Measurements from ENCODE around the gene OR4D10. TPM values are rescaled to one million over a fixed set of nuclear protein-coding genes. Genes with fewer than 3 reads are reported as not detected.

OR4D10 gene
- total RNA-seq, 1 donor from 2014 or later, result not detected

GRCh38 chr11:59456661-59457060, 16.5 kb upstream of the OR4D10 start, which contains the start of gene OR4D6:
Gene OR4D6 (plus strand): TSS chr11:59456961. CDS start chr11:59456961, 0 bp downstream.
- Mint-ChIP-seq H3K36me3 (no peaks in the 10 kb centered on the region), H3K27me3 (ENCODE audit: insufficient read depth, low read depth) (peaks cover 3% of the 10 kb centered on the region), H3K27ac (no peak within 1 kb of the TSS), H3K4me3 (no peak within 1 kb of the TSS), H3K4me1 (peaks cover 3% of the 10 kb centered on the region), H3K9me3 (peaks cover 7% of the 10 kb centered on the region)
- Histone ChIP-seq H3F3A (ENCODE audit: low read depth) (no peaks in the 10 kb centered on the region), H3K4me2 (no peak within 1 kb of the TSS), H3K27ac (no peak within 1 kb of the TSS), H3K4me3 (no peak within 1 kb of the TSS), H3K4me1 (peaks cover 4% of the 10 kb centered on the region), H3K79me2 (ENCODE audit: low read depth) (no peaks in the 10 kb centered on the region), H2AFZ (replicated peaks) (no peak within 1 kb of the TSS), H3K9me3 (ENCODE audit: low read depth) (no peaks in the 10 kb centered on the region), H3K36me3 (no peaks in the 10 kb centered on the region), H3K9ac (no peak within 1 kb of the TSS), H3K27me3 (no peaks in the 10 kb centered on the region), H4K20me1 (ENCODE audit: low read depth) (no peaks in the 10 kb centered on the region)
- TF ChIP-seq, protein P1, sequence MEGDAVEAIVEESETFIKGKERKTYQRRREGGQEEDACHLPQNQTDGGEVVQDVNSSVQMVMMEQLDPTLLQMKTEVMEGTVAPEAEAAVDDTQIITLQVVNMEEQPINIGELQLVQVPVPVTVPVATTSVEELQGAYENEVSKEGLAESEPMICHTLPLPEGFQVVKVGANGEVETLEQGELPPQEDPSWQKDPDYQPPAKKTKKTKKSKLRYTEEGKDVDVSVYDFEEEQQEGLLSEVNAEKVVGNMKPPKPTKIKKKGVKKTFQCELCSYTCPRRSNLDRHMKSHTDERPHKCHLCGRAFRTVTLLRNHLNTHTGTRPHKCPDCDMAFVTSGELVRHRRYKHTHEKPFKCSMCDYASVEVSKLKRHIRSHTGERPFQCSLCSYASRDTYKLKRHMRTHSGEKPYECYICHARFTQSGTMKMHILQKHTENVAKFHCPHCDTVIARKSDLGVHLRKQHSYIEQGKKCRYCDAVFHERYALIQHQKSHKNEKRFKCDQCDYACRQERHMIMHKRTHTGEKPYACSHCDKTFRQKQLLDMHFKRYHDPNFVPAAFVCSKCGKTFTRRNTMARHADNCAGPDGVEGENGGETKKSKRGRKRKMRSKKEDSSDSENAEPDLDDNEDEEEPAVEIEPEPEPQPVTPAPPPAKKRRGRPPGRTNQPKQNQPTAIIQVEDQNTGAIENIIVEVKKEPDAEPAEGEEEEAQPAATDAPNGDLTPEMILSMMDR (IDR thresholded peaks at IDR 0.05), result no peak
- TF ChIP-seq EZH2phosphoT487 (IDR thresholded peaks at IDR 0.05) (no peak), EZH2 (IDR thresholded peaks at IDR 0.05) (no peak)
- no peak for DNase-seq (ENCODE audit: low spot score)

GRCh38 chr11:59459916-59460315, 13.2 kb upstream of the OR4D10 start:
- DNase-seq (ENCODE audit: low spot score), result no peak
- H3K4me1 ChIP-seq, result peaks cover 4% of the 10 kb centered on the region

DNA sequence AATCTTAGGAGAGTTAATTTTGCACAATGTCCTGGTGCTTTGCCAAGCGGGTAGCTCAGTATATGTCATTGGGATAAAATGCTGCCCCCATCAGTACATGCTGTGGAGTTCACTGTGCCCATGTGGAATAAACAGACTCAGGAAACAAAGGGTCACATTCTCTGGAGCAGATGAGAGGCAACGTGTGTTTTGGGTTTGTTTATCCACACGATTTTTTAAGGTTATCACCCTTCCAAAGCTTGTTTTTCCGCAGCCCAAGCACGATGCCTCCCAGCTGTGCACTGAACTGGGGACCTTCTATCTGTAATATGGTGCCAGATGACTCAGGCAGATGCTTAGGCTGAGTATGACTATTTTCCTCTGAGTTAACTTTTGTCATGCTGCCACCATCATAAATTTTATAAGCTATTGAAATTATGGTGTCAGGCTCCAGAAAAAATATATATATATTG, 9.9 kb upstream of the OR4D10 start:
- no peaks in the 10 kb centered on the region for H3K9me3 ChIP-seq (ENCODE audit: low read depth)
- no peak overlapping the region for H3K9ac ChIP-seq
- no peaks in the 10 kb centered on the region for H3K36me3 ChIP-seq
- no peak overlapping the region for H3K27ac ChIP-seq
- Mint-ChIP-seq H3K27me3 (ENCODE audit: insufficient read depth, low read depth) (no peaks in the 10 kb centered on the region), H3K36me3 (no peaks in the 10 kb centered on the region), H3K4me1 (no peaks in the 10 kb centered on the region), H3K9me3 (no peaks in the 10 kb centered on the region), H3K27ac (no peak overlapping the region), H3K4me3 (no peak overlapping the region)
- H3K79me2 ChIP-seq (ENCODE audit: low read depth), result no peaks in the 10 kb centered on the region
- no peaks in the 10 kb centered on the region for H4K20me1 ChIP-seq (ENCODE audit: low read depth)
- no peak for DNase-seq (ENCODE audit: low spot score)
- peak overlapping the region; percentile 85 for H2AFZ ChIP-seq (replicated peaks)
- H3K4me2 ChIP-seq, result no peak overlapping the region
- no peaks in the 10 kb centered on the region for H3K4me1 ChIP-seq
- no peak overlapping the region for H3K4me3 ChIP-seq
- no peak for TF ChIP-seq EZH2 (IDR thresholded peaks at IDR 0.05)
- TF ChIP-seq, protein P1 (IDR thresholded peaks at IDR 0.05), result no peak
- no peak for TF ChIP-seq EZH2phosphoT487 (IDR thresholded peaks at IDR 0.05)
- no peaks in the 10 kb centered on the region for H3K27me3 ChIP-seq
- no peaks in the 10 kb centered on the region for H3F3A ChIP-seq (ENCODE audit: low read depth)

More at GRCh38 chr11:59459916-59460315, 13.2 kb upstream of the OR4D10 start:
- Histone ChIP-seq H3K79me2 (ENCODE audit: low read depth) (no peaks in the 10 kb centered on the region), H3K9ac (no peak overlapping the region), H3K9me3 (ENCODE audit: low read depth) (no peaks in the 10 kb centered on the region), H2AFZ (replicated peaks) (no peak overlapping the region), H3K36me3 (no peaks in the 10 kb centered on the region), H3K27ac (no peak overlapping the region), H3F3A (ENCODE audit: low read depth) (no peaks in the 10 kb centered on the region), H3K4me2 (no peak overlapping the region), H4K20me1 (ENCODE audit: low read depth) (no peaks in the 10 kb centered on the region), H3K4me3 (no peak overlapping the region), H3K27me3 (no peaks in the 10 kb centered on the region)
- Mint-ChIP-seq H3K9me3 (peaks cover 4% of the 10 kb centered on the region), H3K27me3 (ENCODE audit: insufficient read depth, low read depth) (peaks cover 2% of the 10 kb centered on the region), H3K4me1 (peaks cover 3% of the 10 kb centered on the region), H3K27ac (no peak overlapping the region), H3K4me3 (no peak overlapping the region), H3K36me3 (no peaks in the 10 kb centered on the region)
- TF ChIP-seq EZH2 (IDR thresholded peaks at IDR 0.05), result no peak
- TF ChIP-seq, protein P1 (IDR thresholded peaks at IDR 0.05), result no peak
- TF ChIP-seq EZH2phosphoT487 (IDR thresholded peaks at IDR 0.05), result no peak
